GM19324 (cell line): ENCODE data around the gene MUC2.

ENCODE experiments used
- ATAC-seq: cut with Tn5 transposase; IDR thresholded peaks from one replicate; pipeline ENCODE4 v1.9.1; 2021; ENCODE audit warnings: mild to moderate bottlenecking, moderate library complexity; ENCODE audit not compliant: unreplicated experiment, low FRiP score

MUC2 gene

DNA sequence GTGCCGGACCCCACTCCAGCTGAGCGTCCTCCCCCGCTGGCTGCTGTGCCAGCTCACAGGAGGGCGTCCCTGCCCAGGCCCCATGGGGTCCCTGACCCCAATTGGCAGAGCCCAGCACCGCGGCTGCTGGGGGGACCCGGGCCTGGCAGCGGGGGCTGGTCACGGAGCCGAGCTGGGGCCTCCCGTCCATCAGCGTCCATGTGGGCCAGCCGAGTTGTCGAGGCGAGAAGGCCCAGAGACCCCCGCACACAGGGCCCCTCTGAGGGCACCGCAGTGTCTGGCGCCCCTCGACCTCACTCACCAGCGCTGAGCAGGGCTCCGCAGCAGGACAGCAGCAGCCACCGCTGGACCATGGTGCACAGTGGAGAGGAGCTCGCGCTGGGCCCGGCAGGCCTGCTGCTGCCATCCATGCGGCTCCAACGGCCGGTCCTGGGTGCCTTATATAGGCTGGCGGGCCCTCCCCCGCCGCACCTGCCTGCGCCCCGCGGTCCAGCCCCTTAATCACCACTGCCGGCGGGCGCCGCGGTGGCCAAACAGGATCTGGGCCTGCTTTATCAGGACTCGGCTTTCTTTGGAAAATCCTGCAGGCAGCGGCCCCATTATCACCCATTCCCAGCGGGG lies 38.3 kb upstream of the MUC2 start, which contains the start of gene MUC6:
Gene MUC6, minus strand, starts transcription at position 416 of the 621 bp plus-strand sequence. Its CDS starts 63 bp downstream, at position 353.
- no peak for ATAC-seq

DNA sequence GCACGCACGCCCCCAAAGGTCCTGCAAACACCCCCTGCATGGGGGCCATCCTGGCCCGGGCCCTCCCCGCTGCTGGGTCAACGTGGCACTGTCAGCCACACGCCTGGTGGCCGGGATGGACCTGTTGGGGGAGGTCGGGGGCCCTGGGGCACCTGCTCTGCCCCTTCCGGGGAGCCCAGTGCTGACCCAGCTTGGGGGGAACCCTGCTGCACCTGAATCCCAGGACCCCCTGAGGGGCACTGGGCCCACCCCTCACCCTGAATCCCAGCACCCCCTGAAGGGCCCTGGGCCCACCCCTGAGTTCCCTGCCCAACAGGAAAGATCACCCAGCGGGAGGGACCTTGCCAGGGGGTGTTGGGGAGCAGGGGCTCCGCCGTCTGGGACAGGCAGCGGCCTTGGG lies 37.7 kb upstream of the MUC2 start:
- ATAC-seq, result no peak

DNA sequence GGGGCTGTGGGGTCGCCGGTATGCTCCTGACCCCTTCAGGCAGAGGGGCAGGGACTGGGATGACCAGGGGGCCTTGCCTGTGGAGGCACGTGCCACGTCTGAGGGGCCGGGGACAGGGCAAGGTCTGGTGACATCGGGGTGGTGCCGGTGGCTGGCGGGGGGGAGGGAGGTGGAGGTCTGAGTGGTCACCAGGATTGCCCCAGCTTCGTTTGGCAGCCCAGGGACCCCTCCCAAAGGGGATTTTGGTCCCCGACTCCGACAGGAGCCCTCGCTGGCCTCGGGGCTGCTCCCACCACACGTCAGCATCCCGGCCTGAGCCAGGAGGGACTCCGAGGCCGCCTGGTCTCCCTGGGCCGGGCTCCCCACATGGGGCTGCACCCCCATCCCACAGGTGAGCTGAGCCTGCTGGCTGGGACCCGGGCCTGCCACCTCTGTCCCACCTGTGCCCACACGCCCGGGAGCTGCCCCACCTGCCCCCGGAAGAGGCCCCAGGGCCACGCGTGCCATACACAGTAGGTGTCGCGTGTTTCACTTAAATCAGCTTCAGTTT lies 37.1 kb upstream of the MUC2 start:
- no peak for ATAC-seq

DNA sequence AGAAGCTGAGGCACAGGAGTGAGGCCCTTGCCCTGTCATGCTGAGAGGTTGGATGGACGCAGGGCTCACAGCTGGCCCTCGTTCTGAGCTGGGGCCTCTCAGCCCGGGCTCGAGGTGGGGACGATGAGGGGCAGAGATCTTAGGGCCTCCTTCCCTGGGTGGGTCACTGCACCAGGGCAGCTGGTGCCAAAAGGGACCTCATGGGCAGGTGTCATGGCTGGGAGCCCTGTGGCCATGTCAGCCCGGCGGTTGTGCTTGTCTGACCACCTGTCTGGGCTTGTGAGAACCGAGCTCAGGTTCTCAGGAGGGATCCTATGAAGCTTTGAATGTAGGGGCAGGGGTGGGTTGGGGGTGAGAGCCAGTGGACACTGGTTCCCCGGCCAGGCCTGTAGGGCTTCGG lies 36.3 kb upstream of the MUC2 start:
- ATAC-seq, result no peak

DNA sequence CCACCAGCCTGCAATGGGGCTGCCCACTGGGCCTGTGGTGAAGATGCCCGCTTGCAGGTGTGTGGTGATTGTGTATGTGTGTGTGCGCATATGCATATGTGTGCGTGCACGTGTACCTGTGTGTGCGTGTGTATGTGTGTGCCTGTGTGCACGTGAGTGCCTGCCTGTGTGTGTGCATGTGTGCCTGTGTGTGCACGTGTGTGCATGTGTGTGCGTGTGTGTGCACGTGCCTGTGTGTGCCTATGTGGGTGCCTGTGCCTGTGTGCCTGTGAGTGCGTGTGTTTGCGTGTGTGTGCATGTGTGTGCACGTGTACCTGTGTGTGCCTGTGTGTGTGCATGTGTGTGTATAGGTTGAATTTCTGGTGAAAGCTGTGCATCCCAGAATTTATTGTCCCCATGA lies 35.8 kb upstream of the MUC2 start:
- no peak for ATAC-seq

DNA sequence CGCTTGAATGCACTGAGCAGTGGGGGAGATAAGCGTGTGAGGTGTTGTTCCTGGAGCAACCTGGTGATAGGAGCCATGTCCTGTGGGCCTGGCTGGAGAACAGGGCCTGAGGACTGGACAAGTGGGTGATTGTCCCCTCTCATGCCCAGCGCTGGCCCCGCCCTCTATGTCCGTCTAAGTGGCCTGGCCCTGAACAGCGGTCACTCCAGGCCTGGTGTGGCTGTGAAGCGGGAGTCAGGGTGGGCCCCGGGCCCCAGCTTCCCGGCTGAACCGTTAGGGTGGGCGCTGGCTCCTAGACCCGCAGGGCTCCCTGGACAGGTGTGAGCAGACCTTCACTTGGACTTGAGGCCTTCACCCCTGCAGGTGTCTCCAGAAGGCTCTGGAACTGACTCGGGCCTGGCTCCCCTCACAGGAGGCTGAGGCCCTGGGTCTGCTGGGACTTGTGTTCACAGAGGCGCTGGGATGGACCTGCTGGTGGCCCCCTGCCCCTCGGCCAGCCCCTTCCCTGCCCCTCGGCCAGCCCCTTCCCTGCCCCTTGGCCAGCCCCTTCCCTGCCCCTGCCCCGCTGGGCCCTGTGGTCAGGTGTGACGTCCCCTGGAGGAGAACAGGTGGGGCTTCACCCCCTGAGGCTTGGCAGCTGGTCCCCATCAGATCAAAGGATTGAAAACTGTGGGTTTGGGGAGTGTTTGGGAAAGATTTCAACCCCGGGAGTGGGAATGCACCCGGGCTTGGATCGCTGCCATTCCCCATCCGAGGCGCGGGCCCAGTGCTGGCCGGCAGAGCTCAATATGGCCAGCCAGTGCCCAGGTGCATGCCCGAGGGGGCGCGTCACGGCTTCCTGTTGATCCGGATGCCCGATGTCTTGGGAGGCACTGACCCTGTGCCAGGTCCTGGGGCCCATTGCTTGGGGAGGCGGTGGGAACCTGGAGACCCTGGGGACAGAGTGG lies 34.9 kb upstream of the MUC2 start:
- no peak for ATAC-seq

DNA sequence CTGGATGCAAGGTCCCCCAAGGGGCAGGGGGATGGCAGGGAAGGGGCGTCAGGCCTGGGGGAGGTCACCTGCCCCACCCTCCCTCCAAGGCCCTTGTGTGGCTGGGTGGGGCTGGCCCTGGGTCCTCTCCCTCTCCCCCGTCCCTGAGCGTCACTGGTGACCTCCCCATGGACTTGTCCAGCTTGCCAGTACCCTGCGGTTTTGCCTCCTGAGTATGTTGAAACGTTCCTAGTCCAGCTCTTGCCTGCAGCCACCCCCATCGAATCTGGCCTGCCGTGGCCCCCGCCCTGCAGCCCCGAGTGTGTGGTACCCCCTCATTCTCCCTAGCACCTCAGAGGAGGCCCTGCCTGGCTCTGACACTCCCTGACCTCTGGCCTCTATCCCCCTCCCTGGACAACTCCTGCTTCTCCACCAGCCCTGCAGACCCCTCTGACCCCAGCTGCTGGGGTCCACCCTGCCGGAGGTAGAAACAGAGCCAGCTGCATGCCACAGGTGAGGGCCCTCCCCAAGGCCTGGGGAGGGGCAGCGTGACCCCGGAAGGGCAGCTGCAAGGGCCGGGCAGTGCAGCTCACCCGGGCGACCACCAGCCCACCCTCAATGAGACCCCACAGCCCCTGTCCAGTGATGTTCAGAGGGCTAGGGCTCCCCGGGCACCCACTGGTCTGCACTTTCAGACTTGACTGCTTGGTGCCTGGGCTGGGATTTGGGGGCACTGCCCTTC lies 34.1 kb upstream of the MUC2 start:
- no peak for ATAC-seq

DNA sequence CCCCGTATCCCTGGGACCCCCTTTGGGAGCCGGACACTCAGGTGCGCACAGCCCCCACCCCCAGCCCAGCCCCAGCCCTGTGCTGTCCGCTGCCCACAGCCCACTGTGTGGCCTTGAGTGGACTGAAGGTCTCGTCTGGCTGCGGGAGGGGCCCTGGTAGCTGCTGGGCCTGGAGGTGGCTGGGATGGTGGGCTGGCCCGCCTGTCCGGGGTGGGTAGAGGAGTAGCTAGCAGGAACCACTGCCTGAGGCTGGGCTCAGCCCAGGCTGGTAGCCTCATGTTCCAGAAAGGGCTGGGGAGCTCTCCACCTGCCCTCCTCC lies 33.6 kb upstream of the MUC2 start:
- no peak for ATAC-seq

DNA sequence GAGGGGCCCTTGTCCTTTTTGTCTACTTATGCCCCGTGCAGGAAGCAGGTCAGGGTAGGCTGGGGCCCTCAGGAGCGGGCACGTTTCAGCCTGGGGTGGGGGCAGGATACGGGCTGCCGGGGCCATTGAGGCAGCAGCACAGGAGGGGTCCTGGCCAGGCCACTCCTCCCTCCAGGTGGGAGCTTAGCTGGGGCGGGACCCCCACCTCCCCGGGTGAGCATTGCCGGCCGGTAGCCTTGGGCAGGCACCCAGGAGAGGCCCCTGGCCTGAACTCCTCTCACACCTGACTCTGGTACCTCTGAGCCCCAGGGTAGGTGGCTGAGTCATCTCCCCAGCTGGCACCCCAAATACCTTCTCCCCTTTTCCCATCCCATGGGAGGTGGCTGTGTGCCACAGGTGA lies 33.2 kb upstream of the MUC2 start:
- ATAC-seq, result no peak

DNA sequence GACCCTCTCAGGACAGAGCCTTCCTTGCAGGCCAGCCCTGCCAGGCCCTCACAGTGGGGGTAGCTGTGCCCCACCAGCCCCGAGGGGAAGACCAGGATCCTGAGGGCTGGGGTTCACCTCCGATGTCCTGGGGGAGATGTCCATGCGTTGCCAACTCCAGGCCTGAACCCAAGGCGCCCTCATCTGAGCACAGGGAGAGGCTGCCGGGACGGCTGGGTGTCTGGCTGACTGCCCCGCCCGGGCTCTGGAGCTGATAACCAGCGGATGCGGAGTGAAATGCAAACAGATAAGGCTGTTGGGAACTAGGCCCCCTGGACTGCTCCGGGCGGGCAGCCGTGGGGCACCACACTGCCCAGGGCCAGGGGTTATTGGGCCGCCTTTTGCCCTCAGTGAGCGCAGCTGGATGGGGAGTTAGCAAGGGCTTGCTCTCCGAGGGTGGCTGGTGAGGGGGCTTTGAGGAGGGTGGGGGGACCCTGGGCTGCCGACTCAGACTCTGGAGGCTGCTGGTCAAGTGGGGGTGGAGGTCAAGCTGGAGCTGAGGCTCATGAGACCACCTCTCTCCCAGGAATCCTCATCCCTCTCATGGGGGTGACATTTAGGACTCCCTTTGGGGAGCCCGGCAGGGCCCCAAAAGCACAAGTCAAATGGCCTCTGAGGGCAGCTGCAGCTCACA lies 32.6 kb upstream of the MUC2 start:
- no peak for ATAC-seq

DNA sequence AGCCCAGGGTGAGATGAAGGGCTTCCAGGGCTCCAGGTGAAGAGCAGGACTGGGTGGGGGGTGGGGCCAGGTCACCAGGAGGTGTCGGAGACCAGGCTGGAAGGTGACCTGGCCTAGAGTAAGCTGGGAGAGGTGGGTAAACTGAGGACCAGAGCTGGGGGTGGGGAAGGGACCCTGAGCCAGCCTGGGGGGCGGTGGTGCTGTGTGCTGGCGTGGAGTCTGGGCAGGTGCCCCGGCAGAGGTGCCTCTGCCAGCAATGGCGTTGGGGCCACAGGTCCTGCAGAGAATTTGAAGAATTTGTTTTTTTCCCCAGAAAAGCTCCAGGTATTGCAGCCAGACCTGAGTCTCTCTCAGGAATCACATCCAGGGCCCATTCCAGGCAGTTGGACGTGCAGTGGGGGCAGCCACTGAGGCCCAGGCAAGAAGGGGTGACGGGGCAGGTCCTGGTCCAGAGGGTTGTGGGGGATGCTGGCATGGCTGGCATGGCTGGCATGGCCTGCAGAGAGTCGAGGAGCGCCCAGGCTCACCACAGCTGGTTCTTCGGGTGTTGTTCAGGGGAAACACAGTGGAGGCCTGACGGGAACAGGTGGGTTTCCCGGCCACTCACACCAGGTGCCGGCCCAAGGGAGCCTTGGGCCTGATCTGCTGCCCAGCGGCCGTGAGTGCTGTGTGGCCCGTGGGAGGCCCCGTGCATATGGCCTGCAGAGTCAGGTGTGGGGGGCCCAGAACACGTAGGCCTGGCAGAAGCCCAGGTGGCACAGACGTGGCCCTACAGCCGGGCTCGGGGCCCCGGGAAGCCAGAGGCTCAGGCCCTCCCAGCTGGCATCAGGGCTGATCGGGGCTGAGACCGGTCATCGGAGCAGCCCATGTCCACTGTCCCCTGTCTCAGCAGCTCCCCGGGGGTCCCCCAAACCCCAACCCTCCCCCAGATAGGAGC lies 31.8 kb upstream of the MUC2 start:
- no peak for ATAC-seq

DNA sequence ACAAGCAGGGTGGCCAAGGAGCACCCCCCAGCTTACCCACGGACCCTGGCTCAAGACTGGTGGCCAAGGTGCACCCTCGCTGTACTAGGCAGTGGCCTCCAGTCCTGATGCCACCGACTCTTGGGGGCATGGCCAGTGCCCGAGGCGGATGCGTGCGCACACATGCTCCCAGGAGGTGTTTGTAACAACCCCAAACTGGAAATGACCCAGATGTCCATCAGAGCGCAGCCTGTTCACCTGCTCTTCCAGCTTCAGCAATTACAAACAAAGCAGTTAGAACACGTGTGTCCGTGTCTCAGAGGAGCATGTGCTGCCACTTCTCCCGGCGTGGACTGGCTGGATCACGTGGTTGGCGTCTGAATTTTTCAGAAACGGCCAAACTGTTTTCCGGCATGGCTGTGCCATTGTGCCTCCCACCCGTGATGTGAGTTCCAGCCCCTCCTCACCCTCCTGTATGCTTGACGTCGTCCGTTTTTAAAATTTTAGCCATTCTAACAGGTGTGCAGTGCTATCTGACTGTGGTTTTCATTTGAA lies 31.0 kb upstream of the MUC2 start:
- no peak for ATAC-seq

DNA sequence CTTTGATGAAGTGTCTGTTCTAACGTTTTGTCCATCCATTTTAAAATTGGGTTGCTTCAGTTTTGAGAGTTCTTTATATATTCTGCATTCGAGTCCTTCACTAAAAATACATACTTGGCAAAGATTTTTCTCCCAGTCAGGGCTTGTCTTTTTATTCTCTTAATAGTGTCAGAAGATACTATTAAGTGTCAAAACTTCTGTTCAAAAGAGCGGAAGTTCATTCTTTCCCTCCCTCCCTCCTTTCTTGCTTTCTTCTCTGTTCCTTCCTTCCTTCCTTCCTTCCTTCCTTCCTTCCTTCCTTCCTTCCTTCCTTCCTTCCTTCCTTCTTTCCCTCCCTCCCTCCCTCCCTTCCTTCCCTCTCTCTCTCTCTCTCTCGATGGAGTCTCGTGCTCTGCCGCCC lies 30.5 kb upstream of the MUC2 start:
- ATAC-seq, result no peak

DNA sequence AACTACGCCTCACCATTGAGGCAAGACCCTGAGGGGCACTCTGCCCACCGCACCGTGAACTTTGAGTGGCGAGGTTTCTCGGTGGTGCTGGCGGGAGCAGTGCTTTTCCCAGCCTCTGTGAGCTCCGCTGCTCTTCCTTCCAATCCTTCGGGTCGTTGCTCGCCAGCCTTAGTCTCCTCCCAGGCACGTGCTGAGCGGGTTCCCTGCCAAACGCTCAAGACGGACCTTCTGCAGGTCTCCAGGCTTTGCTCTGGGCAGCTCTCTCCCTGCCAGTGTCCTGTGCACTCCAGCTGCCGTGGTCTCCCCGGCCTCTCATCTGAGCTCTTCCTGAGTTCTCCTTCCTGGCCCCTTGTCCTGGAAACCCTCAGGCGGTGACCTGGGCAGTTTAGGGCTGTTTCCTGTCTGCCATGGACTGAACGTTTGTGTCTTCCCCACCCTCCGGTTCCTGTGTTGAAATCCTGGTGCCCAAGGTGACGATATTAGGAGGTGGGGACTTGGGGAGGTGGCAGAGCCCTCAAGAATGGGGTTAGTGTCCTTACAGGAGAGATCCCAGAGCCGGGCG lies 27.0 kb upstream of the MUC2 start:
- no peak for ATAC-seq

DNA sequence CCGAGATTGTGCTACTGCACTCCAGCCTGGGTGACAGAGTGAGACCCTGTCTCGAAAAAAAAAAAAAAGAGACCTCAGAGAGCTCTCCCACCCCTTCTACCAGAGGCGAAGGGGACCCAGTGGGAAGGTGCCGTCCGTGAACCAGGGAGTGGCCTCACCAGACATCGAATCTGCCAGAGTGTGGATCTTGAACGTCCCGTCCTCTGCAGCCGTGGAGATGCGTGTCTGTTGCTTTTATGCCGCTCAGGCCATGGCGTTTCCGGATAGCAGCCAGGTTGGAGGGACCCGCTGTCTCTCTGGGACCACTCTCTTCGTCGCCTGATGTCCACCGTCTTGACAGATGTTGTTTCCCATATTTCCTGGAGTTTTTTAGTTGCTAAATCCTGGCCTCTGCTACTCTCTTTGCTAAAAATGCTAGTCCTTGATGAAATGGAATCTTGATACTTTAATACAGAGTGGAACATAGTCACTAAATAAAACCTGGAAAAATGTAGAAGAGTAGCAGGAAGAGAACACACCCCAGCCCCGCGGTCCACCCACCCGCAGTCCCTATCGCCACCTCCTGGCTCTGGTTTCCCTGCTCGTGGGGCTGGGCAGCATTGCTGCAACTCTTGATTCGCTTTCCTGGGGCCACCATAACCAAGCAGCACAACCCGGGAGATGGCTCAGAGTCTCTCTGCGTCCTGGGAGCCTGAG lies 26.2 kb upstream of the MUC2 start:
- no peak for ATAC-seq

DNA sequence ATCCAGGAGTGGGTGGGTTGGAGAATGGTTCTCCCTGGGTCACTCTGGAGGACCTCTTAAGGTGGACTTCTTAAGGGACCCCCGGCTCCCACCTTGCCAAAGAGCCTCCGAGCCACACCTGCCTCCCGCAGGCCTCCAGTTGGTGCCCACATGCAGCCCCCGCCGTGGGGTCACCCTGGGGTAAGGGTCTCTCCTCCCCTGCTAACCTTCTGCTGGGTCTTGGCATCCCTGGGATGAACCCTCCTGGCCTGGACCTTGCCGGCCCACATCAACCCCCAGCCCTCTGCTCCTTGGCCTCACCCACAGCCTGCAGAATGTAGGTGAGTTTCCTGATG lies 25.6 kb upstream of the MUC2 start:
- no peak for ATAC-seq

DNA sequence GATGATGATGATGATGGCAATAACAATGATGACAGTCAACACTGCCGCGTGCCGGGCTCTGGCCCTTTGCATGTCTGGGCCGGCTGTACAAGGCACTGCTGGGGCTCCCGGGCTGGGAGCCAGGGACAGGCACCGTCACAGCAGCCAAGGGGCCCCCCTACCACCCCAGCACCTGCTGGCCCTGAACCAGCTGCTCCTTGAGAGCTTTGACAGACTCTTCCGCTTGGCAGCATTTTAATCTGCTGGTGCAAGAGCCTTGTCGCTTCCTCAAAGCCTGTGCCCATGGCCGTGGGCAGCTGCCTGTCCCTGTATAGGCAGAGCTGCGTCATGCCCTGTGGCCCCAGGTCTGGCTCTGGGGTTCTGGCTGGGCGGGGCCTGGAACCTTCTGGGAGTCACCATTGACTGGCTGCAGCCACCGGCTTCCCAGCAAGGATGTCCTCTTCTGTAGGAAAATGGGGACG lies 25.2 kb upstream of the MUC2 start:
- no peak for ATAC-seq

DNA sequence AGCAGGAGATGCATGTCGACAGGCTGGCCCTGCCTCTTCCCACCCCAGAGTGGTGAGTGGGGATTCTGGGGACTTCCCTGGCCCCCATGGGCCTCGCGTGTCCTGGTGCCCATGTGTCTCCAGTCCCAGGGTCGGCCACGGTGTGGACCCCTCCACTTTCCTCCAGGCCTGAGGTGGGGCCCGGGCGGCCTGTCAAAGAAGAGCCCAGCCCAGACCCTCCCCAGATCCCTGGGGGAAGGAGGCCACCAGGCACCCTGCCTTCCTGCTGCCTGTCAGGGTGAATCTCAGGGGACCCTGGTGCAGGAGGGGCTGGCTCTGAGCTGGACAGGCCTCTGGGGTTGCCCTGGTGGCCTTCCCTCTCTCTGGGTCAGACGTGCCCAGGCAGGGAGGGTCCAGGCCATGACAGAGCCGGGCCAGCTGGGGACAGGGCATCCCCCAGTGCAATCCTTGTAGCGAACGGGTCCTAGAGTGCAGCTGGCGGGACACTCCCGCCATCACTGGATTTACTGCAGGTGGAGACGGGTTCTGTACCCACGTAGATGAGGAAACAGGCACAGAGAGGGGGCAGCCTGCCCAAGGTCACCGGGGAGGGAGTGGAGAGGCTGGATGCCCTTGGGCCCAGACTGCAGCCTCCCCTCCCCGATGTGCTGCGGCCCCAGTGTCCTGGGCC lies 24.6 kb upstream of the MUC2 start:
- no peak for ATAC-seq
